H9 (cell line): ENCODE data around the gene NXT1. TPM values are rescaled to one million over a fixed set of nuclear protein-coding genes. Genes with fewer than 3 reads are reported as not detected.

ENCODE experiments used
- DNase-seq: peaks from one replicate; pipeline ENCODE4 v3.0.0-alpha.2; 2017
- H2AFZ ChIP-seq: one replicate; pipeline ENCODE4 v1.6.1; 2013; ENCODE audit warnings: mild to moderate bottlenecking, low read length, control low read depth, moderate library complexity
- H2AK5ac ChIP-seq: 2 replicates; pipeline ENCODE4 v1.6.1; 2013; ENCODE audit warnings: low read length, control low read depth, mixed read lengths; ENCODE audit not compliant: insufficient read length
- H2BK120ac ChIP-seq: one replicate; pipeline ENCODE4 v1.6.1; 2013; ENCODE audit warnings: low read depth, mild to moderate bottlenecking, low read length, control low read depth, inconsistent platforms; ENCODE audit not compliant: poor library complexity, severe bottlenecking
- H2BK12ac ChIP-seq: 2 replicates; pipeline ENCODE4 v1.6.1; 2013; ENCODE audit warnings: low read length, control low read depth, mixed read lengths, low read depth; ENCODE audit not compliant: insufficient read length
- H2BK15ac ChIP-seq: 2 replicates; pipeline ENCODE4 v1.6.1; 2013; ENCODE audit warnings: low read depth, low read length, control low read depth
- H2BK20ac ChIP-seq: one replicate; pipeline ENCODE4 v1.6.1; 2013; ENCODE audit warnings: low read depth, mild to moderate bottlenecking, low read length, control low read depth, inconsistent platforms; ENCODE audit not compliant: poor library complexity, severe bottlenecking
- H2BK5ac ChIP-seq: 2 replicates; pipeline ENCODE4 v1.6.1; 2013; ENCODE audit warnings: low read length, control low read depth, mixed read lengths; ENCODE audit not compliant: insufficient read length
- H3K14ac ChIP-seq: 2 replicates; pipeline ENCODE4 v1.6.1; 2013; ENCODE audit warnings: low read length, control low read depth; ENCODE audit not compliant: insufficient read depth
- H3K18ac ChIP-seq: 2 replicates; pipeline ENCODE4 v1.6.1; 2013; ENCODE audit warnings: low read depth, mild to moderate bottlenecking, mixed read lengths, low read length, control low read depth; ENCODE audit not compliant: insufficient read length
- H3K23ac ChIP-seq: 2 replicates; pipeline ENCODE4 v1.6.1; 2013; ENCODE audit warnings: low read length, control low read depth, mixed read lengths, low read depth; ENCODE audit not compliant: insufficient read length
- H3K23me2 ChIP-seq: 2 replicates; pipeline ENCODE4 v1.6.1; 2013; ENCODE audit warnings: low read depth, mild to moderate bottlenecking, mixed read lengths, low read length, control low read depth; ENCODE audit not compliant: insufficient read length, poor library complexity, severe bottlenecking
- H3K27ac ChIP-seq: 2 replicates; pipeline ENCODE4 v1.5.1; 2013; ENCODE audit warnings: low read length, control low read depth, mixed read lengths, low read depth; ENCODE audit not compliant: insufficient read length
- H3K27me3 ChIP-seq: 2 replicates; pipeline ENCODE4 v1.6.1; 2013; ENCODE audit warnings: low read length, control low read depth, inconsistent platforms; ENCODE audit not compliant: insufficient read depth
- H3K4ac ChIP-seq: 2 replicates; pipeline ENCODE4 v1.6.1; 2013; ENCODE audit warnings: low read depth, mild to moderate bottlenecking, control low read depth, inconsistent platforms, low read length, moderate library complexity
- H3K4me1 ChIP-seq: 2 replicates; pipeline ENCODE4 v1.6.1; 2013; ENCODE audit warnings: low read length, control low read depth, inconsistent platforms; ENCODE audit not compliant: insufficient read depth
- H3K4me2 ChIP-seq: 2 replicates; pipeline ENCODE4 v1.6.1; 2013; ENCODE audit warnings: low read length, control low read depth, mixed read lengths; ENCODE audit not compliant: insufficient read length, insufficient read depth
- H3K56ac ChIP-seq: 2 replicates; pipeline ENCODE4 v1.6.1; 2013; ENCODE audit warnings: low read depth, mild to moderate bottlenecking, mixed read lengths, low read length, control low read depth; ENCODE audit not compliant: insufficient read length
- H3K79me1 ChIP-seq: 2 replicates; pipeline ENCODE4 v1.6.1; 2013; ENCODE audit warnings: low read depth, mild to moderate bottlenecking, moderate library complexity, low read length, control low read depth, inconsistent platforms; ENCODE audit not compliant: insufficient read depth, poor library complexity, severe bottlenecking
- H3K79me2 ChIP-seq: 2 replicates; pipeline ENCODE4 v1.6.1; 2013; ENCODE audit warnings: low read length, control low read depth, inconsistent platforms; ENCODE audit not compliant: insufficient read depth
- H3K9ac ChIP-seq: 2 replicates; pipeline ENCODE4 v1.6.1; 2013; ENCODE audit warnings: low read length, control low read depth, mixed read lengths; ENCODE audit not compliant: insufficient read length; ENCODE audit errors: extremely low read depth
- H3K9me3 ChIP-seq: one replicate; pipeline ENCODE4 v1.6.1; 2013; ENCODE audit warnings: low read depth, low read length, inconsistent platforms; ENCODE audit not compliant: control insufficient read depth
- H3T11ph ChIP-seq: one replicate; pipeline ENCODE4 v1.6.1; 2013; ENCODE audit warnings: mild to moderate bottlenecking, low read length, control low read depth, inconsistent platforms
- H4K20me1 ChIP-seq: one replicate; pipeline ENCODE4 v1.6.1; 2013; ENCODE audit not compliant: control insufficient read depth, insufficient read length, insufficient read depth
- H4K5ac ChIP-seq: 2 replicates; pipeline ENCODE4 v1.6.1; 2013; ENCODE audit warnings: low read depth, mild to moderate bottlenecking, mixed read lengths, low read length, control low read depth; ENCODE audit not compliant: insufficient read length
- H4K8ac ChIP-seq: replicated peaks from 2 replicates; pipeline ENCODE4 v1.6.1; 2013; ENCODE audit warnings: low read length, control low read depth, mixed read lengths, low read depth; ENCODE audit not compliant: insufficient read length
- H4K91ac ChIP-seq: 2 replicates; pipeline ENCODE4 v1.6.1; 2013; ENCODE audit warnings: low read depth, mild to moderate bottlenecking, moderate library complexity, mixed read lengths, low read length, control low read depth; ENCODE audit not compliant: insufficient read length
- H3K27ac Mint-ChIP-seq, 3 experiments: 2 replicates in 2 of 3; 3 replicates in 1 of 3; pipeline ENCODE4 v1.8.0; 2020 to 2021; ENCODE audit warnings: mixed read lengths in 3 of 3, mild to moderate bottlenecking in 1 of 3, moderate library complexity in 1 of 3
- H3K27me3 Mint-ChIP-seq: 2 replicates; pipeline ENCODE4 v1.8.0; 2021; ENCODE audit warnings: low read depth, mild to moderate bottlenecking, moderate library complexity, mixed read lengths
- H3K36me3 Mint-ChIP-seq, 3 experiments: 2 replicates in 2 of 3; 3 replicates in 1 of 3; pipeline ENCODE4 v1.8.0; 2020 to 2021; ENCODE audit warnings: low read depth in 3 of 3, mixed read lengths in 3 of 3; ENCODE audit not compliant: insufficient read depth in 1 of 3
- H3K4me1 Mint-ChIP-seq, 2 experiments: 2 replicates each; pipeline ENCODE4 v1.8.0; 2020; ENCODE audit warnings: mixed read lengths in 2 of 2
- H3K4me3 Mint-ChIP-seq, 2 experiments: 2 replicates in 1 of 2; 3 replicates in 1 of 2; pipeline ENCODE4 v1.8.0; 2020 to 2021; ENCODE audit warnings: mild to moderate bottlenecking in 2 of 2, mixed read lengths in 2 of 2, moderate library complexity in 1 of 2
- H3K9me3 Mint-ChIP-seq, 2 experiments: 2 replicates in 1 of 2; 3 replicates in 1 of 2; pipeline ENCODE4 v1.8.0; 2020; ENCODE audit warnings: mild to moderate bottlenecking in 2 of 2, mixed read lengths in 2 of 2, moderate library complexity in 1 of 2
- WGBS: extraction: QIAGEN DNeasy Blood & Tissue Kit; methylation state at CpG from one replicate; pipeline ENCODE4 v1.1.7; 2013; ENCODE audit warnings: missing lambda C conversion rate, low lambda C conversion rate, mixed read lengths; ENCODE audit not compliant: insufficient read length; ENCODE audit errors: extremely low coverage; 5-methylcytosine and 5-hydroxymethylcytosine counted together
- total RNA-seq: library from RNA; stranded (reverse); gene quantifications from 2 replicates; pipeline ENCODE4 v1.2.1, GENCODE V29; 2021
- TF ChIP-seq, protein P1 (sequence below): fragments of 200-600 bp; sonication (generic); conservative IDR thresholded peaks from 3 replicates; pipeline ENCODE4 v1.8.0; 2021; ENCODE audit warnings: antibody characterized with exemption, mild to moderate bottlenecking

Gene NXT1
- total RNA-seq, 1 experiment from 2014 or later, result 25.5 TPM

DNA sequence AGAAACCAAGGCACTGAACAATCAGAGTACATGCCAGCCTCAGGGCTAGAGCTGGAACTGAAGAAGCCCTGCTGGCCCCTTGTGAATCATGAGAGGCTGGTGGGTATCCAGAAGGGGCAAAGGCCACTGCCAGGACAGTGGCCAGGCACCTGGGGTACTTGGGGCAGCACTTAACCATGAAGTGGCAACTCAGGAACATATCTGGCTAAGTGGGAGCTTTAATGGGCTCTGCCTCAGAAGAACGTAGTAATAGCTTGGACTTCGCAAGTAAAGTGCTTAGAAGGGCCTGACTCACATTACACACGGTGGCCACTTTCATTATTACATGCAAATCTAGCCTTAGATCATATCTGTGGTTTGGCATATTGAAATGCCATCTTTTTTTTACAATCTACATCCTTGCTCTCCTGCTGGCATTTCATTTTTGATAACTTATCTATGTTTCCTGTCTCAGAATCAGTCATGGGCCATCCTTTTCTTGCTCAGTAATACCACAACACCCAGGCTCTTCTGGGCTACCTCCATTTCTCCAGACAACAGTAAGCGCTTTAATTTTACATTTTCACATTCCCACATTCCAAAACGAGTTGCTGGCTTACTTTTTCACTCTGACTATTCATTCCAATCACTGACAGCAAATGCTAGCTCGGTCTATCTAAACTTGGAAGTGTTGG is 49.1 kb downstream of the NXT1 start:
- H4K20me1 ChIP-seq, result no peaks in the 10 kb centered on the region
- 0 out of 2 replicates have a peak, but pooled peaks cover 2% of the 10 kb centered on the region for H3K79me2 ChIP-seq
- no peak overlapping the region for H3K4me2 ChIP-seq

More for the DNA sequence above, 49.1 kb downstream of the NXT1 start:
- H3K4me3 Mint-ChIP-seq, result no peak overlapping the region
- TF ChIP-seq, protein P1, sequence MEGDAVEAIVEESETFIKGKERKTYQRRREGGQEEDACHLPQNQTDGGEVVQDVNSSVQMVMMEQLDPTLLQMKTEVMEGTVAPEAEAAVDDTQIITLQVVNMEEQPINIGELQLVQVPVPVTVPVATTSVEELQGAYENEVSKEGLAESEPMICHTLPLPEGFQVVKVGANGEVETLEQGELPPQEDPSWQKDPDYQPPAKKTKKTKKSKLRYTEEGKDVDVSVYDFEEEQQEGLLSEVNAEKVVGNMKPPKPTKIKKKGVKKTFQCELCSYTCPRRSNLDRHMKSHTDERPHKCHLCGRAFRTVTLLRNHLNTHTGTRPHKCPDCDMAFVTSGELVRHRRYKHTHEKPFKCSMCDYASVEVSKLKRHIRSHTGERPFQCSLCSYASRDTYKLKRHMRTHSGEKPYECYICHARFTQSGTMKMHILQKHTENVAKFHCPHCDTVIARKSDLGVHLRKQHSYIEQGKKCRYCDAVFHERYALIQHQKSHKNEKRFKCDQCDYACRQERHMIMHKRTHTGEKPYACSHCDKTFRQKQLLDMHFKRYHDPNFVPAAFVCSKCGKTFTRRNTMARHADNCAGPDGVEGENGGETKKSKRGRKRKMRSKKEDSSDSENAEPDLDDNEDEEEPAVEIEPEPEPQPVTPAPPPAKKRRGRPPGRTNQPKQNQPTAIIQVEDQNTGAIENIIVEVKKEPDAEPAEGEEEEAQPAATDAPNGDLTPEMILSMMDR, result no peak
- no peaks in the 10 kb centered on the region for H3K27me3 Mint-ChIP-seq
- no peak overlapping the region for H4K5ac ChIP-seq
- H3K56ac ChIP-seq, result no peak overlapping the region
- H2BK20ac ChIP-seq, result no peak overlapping the region
- no peak for DNase-seq
- no peak overlapping the region for H4K8ac ChIP-seq
- no peak overlapping the region for H4K91ac ChIP-seq
- H3K14ac ChIP-seq, result no peak overlapping the region
- H3K27ac Mint-ChIP-seq, result peak overlapping the region in 1 of 3 experiments; percentile 16; a peak in 1 of 7 replicates
- H2BK120ac ChIP-seq, result no peak overlapping the region
- peaks cover 9 to 11% of the 10 kb centered on the region in 2 experiments for H3K4me1 Mint-ChIP-seq
- no peak overlapping the region for H2AFZ ChIP-seq
- no peak overlapping the region for H3T11ph ChIP-seq
- H2BK5ac ChIP-seq, result no peak overlapping the region
- H3K27me3 ChIP-seq, result no peaks in the 10 kb centered on the region
- peaks cover 2 to 31% (median 22%) of the 10 kb centered on the region in 3 experiments; a peak in 6 of 7 replicates for H3K36me3 Mint-ChIP-seq
- no peak overlapping the region for H2BK12ac ChIP-seq
- no peaks in the 10 kb centered on the region for H3K4me1 ChIP-seq
- no peak overlapping the region for H2BK15ac ChIP-seq
- no peaks in the 10 kb centered on the region for H3K9me3 Mint-ChIP-seq
- no peak overlapping the region for H3K23ac ChIP-seq
- H3K4ac ChIP-seq, result no peak overlapping the region
- no peak overlapping the region for H2AK5ac ChIP-seq
- H3K9ac ChIP-seq, result no peak overlapping the region
- H3K23me2 ChIP-seq, result no peaks in the 10 kb centered on the region
- peaks cover 5% of the 10 kb centered on the region for H3K79me1 ChIP-seq
- no CpG with 5 or more reads among the region's 6 CpGs for WGBS
- no peak overlapping the region for H3K18ac ChIP-seq
- H3K27ac ChIP-seq, result no peak overlapping the region
- H3K9me3 ChIP-seq, result no peaks in the 10 kb centered on the region
